Measurements from ENCODE around the gene PLA2G12A.

GRCh38 chr4:109738104-109738872, 8.4 kb upstream of the PLA2G12A start:
- TF ChIP-seq EZH2 (IDR thresholded peaks at IDR 0.05; ENCODE audit: low read length, missing control alignments) (no peak), CTCF (conservative IDR thresholded peaks at IDR 0.05 in 1 of 2, IDR thresholded peaks at IDR 0.05 in 1 of 2; ENCODE audit: low read depth in 1 of 2, low read length in 2 of 2) (no peak)

Data from fibroblast of lung (primary cell).